ENCODE results near the gene CSF1. TPM values are rescaled to one million over a fixed set of nuclear protein-coding genes. Genes with fewer than 3 reads are reported as not detected.

CSF1 gene
- total RNA-seq, 1 donor from 2014 or later: 16.0 TPM

DNA sequence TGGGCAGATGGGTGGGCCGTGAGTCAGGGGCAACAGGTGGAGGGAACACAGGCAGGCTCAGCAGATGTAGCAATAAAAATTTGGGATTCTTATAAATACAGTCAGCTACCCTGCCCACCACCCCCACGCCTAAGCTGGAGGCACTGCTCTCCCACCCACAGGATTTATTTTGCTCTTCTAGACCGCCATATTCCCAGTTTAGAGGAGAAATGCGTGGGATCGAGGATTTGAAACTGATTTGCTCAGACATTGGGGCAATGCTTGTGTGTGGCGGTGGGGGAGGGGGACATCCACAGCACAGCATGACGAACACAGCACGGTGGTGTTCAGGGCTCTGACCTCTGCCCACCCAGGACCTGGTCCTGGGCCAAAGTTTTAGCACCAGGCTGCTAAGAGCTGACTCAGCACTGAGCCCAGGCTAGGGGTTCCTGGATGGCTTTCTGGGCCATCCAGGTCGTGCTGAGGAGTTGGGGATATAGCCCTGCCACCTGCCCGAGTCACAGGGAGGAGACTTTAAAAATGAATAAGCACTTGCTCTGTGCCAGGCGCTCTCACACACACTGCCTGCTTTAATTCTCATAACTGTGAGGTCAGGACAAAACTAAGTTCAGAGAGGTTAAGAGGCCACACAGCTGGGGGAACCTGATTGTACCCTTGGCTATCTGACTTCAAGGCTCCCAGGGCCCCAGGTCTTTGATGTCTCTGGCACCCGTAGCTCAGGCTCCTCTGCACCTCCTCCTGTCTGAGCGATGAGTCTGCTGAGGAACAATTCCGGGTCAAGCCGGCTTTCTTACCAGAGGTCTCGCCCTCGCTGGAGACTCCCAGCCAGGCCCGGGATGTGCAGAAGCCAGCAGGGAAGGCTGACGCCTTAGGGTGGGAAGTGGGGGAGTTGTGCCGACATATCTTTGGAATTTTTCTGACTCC is 29.4 kb upstream of the CSF1 start:
- ATAC-seq (ENCODE audit: poor library complexity) (no peak), DNase-seq (no peak)
- intact Hi-C loops (cut with DNase I): no loop called here

DNA sequence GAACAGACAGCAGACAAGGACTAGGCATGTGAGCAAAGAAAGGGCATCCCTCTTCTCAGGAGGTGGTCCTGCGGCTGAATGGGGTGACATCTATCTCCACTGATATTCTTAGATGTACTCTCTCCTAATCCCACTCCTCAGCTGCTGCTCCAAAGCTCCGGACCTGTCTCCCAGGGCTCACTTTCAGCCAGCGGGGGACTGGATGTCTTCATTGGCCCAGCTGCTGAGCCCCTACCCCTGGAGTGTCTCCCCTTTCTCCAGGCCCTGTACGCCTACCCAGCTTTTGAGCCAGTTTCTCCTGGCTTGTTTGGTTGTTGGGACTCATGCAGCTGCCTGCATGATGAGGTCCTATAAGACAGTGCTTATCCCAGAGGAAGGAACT is 28.8 kb upstream of the CSF1 start:
- no peak for ATAC-seq (ENCODE audit: poor library complexity)
- intact Hi-C loops (cut with DNase I): no loop called here
- DNase-seq: no peak

DNA sequence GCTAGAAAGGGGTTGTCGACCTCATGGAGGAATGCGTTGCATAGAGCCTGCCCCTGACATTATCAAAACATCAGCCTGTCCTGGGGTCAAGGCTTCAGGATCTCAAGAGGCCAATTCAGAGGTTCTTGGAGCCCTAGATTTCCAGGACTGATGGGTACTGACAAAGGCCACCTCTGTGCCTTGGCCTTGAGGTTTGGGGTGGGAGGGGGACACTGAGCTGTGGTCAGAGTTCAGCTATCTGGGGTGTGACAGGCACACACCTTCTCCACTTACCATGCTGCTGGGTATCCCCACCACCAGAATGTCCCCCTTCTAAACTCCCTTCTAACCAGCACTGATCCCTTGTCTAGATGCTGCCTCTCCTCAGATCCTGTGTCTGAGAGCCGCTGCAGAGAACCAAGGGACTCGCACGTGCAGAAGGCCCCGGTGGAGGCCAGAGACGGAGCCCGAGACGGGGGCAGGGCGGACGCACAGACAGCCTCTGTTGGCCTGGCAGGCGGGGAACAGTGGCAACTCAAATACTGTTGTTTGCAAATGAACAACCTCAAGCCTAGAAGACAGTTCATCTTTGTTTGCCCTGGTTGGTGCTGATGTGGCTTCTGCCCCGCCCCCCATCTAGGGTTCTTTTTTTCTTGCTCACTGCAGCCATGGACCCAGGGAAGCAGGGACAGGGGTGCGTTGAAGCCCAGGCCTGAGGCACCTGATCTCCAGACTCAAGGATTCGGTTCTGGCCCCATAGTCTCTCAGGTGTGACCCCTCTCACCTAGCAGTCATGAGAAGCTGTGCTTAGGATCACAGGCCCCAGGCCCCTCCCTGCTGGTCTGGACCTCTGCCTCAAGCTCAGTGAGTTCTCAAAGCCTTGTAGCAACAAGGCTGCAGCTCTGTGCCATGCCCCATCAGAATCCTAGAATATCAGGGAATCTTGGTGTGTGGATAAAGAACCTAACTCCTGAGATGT is 28.1 kb upstream of the CSF1 start:
- intact Hi-C loops (cut with DNase I): no loop called here
- ATAC-seq (ENCODE audit: poor library complexity) (no peak), DNase-seq (no peak)

DNA sequence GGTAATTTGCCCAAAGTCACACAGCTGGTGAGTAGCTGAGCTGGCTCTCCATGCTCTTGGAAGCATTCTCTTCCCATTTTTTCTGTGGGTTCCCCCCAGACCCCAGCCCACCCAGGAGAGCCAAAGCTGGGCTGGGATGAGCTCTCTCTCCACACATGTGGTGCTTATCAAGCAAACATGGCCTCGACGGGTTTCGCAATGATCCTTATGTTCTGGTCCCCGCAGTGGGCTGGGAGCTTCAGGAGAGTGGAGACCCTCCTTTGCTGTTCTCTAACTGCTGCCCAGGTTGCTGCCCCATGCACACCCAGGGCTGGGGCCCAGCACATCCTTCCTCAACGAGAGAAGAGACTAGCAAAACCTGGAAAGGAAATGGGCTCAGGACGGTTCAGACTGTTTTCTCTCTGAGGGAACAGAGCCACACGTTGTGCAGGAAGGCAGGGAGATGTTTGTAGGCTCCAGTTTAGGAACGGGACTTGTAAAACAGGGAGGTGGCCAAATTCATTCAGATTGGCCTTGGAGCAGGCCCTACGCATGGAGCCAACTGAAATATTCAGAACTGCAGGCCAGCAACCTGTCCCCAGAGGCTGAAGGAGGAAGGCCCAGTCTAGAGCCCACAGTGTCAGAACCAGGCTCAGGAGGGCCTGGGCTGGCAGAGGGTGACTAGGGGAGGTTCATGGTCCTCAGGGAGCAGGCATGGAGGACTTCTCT is 27.2 kb upstream of the CSF1 start:
- DNase-seq (peak; percentile 75), ATAC-seq (ENCODE audit: poor library complexity) (peak; percentile 82)
- intact Hi-C loops (cut with DNase I): no loop called here

DNA sequence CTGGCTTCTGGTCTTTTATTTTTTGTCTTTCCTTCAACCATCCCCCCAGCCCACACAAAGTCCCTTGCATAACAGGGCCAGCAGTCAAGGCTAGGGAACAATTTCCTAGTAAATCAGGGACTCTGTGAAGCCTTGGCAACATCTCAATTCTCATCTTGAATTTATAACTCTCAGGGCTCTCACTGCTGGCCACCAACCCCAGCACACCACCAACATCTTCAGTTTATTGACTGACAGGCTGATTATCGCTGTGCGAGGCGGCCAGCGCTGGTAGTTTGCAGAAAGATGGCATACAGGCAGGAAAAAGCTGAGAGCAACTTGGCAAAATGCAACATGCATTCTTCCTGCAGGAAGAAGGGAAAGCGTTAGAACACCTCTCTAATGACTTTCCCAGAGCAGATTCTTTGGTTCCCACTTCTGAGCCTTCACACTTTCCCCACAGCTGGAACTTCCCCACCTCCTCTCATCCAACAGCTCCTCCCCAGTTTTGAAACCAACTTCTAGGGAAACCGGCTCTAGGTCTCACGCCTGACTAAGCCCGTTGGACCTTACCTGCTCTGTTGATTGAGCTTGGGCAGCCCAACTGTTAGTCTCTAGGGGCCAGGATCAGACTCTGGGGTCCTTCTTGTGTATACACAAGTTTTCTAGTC is 26.3 kb upstream of the CSF1 start:
- DNase-seq (no peak), ATAC-seq (ENCODE audit: poor library complexity) (peak; percentile 28)
- intact Hi-C loops (cut with DNase I): no loop called here

DNA sequence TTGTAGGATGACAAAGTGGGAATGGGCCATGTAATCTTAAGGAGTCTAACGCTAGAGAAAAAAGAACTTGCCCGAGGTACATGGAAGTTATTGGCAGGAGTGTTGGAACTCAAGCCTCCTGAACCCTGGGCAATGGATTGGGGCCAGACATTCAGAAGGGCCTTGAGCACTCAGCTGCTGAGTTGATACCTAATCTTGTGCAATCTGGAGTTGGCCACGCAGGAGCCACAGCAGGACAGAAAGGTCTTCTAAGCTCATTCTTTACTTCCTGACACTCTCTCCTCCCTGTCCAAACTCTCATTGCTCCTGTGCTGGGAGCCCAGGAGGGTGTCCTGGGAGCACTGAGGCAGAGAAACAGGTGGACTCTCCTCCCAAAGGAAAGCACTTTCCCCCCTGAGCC is 25.1 kb upstream of the CSF1 start:
- intact Hi-C loops (cut with DNase I): no loop called here
- ATAC-seq (ENCODE audit: poor library complexity) (no peak), DNase-seq (no peak)

DNA sequence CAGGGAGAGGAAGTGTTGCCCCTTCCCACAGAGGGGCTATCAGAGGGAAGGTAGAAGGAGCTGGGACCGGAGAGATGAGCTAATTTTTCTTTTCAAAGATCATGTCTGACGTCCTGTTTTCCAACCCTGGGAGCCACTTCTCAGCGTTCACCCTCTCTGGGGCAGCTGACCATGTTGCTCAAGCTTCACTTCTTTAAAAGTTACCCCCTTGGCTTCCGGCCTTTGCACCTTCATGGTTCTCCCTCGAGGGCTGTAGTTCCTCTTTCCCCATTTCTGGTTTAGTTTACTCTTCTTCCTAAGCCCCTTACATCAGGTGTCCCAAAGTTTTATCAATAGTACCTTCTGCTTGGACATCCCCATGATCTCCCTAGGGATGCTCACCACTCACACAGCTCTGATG is 23.8 kb upstream of the CSF1 start:
- intact Hi-C loops (cut with DNase I): no loop called here
- ATAC-seq (ENCODE audit: poor library complexity): no peak
- no peak for DNase-seq

DNA sequence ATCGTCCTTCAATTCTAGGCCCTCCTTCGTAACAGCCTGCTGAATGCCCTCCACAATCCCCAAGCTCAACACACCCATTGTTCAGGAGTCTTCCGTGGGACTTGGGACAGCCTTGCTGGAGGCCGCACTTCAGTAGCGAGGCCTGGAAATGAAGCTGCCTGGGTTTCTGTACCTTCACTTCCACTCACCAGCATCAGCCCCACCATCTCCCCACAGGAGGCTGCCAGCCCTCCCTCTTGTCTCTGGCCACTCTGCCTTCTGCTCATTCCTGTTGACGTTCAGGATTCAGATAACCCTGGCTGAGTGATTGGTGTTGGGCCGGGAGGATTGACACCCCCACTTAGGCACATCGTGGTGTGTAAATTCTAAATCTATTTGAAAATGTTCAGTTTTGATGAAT is 23.4 kb upstream of the CSF1 start:
- ATAC-seq (ENCODE audit: poor library complexity): no peak
- DNase-seq: no peak

DNA sequence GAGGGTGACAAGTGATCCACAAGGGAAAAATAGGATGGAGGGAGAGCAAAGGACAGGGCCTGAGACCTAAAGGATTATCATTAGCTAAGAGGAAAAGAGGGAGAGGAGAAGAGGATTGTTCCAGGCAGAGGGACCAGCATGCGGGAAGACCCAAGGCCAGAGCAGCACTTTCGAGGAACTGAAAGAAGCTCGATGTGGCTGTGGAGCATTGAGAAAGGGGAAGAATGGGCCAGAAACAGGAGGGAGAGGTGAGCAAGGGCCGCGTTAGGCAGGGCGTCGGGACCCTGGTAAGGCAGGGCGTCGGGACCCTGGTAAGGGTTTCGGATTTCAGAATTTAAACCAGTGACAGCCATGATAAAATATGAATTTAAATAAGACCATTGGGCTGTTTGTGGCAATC is 22.8 kb upstream of the CSF1 start:
- ATAC-seq (ENCODE audit: poor library complexity) (no peak), DNase-seq (no peak)
- intact Hi-C loops (cut with DNase I): no loop called here

More for the DNA sequence above, 23.4 kb upstream of the CSF1 start:
- intact Hi-C loops (cut with DNase I): no loop called here

DNA sequence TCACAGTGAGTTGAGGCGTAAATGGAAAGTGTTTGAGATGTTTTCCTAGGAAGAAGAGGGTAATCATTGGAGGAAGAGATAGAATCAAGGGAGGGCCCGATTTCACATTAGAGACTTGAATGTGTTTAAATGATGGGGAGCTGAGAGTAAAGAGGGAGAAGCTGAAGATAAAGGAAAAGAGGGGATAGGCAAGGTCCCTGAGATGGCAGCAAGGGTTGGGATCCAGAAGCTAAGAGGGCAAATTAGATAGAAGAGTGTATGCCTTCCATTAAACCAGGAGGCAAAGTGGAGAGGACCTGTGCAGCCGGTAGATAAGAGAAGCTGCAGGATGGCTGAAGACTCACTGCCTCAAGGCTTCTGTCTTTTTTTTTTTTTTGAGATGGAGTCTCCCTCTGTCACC is 21.6 kb upstream of the CSF1 start:
- ATAC-seq (ENCODE audit: poor library complexity) (no peak), DNase-seq (no peak)
- intact Hi-C loops (cut with DNase I): no loop called here

DNA sequence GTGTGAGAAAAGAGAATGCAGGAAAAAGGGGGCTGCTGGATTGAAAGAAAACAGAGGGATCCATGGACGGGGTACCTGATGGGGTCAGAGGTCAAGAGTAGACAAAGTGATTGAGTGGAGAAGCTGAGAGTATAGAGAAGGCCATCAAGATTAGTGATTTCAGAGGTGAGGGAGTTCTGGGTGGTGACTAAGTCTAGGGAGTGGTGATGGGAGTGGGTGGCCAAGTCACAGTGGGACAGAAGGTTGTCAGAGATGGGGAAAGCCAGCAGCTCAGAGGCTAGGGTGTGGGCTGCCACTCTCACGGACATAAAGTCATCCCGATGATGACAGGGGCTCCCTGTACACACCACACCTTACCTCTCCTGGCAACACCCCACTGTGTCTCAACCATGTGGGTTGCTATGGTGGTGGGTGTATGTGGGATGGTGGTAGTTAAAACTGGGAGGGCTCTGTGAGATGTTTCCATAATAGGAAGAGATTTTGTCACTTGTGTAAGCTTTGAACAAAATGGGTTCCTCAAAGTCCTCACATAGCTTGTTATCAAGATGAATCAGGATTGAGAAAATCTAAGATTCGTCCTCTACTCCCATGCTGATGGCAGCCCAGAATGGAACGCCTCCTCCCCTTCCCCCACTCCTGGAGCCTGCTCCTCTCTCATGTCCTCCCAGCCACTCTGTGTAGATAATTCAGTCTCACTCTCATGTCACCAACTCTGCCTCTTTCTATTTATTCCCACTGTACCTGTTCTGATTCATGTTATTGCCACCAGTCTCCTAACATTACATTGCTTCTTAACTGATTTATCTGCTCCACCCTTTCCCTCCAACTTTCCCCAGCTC is 20.3 kb upstream of the CSF1 start:
- DNase-seq (no peak), ATAC-seq (ENCODE audit: poor library complexity) (peak; percentile 55)
- intact Hi-C loops (cut with DNase I): no loop called here

DNA sequence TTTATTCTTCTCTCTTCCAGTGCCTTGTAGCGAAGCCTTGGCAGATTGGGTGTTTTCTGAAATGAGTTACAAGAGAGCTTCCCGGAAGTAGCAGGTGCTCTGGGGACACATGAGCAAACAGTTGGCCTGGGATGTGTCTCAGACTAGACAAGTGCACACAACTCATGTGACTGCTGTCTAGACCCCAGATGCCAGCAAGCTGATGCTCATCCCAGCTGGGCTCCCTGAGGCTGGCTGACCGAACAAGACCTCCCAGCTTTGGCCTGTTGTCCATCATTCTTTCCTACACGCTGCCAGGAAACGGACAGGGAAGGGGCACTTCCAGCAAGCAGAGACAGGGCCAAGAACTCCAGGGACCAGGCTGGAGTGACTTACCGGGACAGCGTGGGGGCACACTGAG is 18.7 kb upstream of the CSF1 start:
- intact Hi-C loops (cut with DNase I): no loop called here
- no peak for ATAC-seq (ENCODE audit: poor library complexity)

DNA sequence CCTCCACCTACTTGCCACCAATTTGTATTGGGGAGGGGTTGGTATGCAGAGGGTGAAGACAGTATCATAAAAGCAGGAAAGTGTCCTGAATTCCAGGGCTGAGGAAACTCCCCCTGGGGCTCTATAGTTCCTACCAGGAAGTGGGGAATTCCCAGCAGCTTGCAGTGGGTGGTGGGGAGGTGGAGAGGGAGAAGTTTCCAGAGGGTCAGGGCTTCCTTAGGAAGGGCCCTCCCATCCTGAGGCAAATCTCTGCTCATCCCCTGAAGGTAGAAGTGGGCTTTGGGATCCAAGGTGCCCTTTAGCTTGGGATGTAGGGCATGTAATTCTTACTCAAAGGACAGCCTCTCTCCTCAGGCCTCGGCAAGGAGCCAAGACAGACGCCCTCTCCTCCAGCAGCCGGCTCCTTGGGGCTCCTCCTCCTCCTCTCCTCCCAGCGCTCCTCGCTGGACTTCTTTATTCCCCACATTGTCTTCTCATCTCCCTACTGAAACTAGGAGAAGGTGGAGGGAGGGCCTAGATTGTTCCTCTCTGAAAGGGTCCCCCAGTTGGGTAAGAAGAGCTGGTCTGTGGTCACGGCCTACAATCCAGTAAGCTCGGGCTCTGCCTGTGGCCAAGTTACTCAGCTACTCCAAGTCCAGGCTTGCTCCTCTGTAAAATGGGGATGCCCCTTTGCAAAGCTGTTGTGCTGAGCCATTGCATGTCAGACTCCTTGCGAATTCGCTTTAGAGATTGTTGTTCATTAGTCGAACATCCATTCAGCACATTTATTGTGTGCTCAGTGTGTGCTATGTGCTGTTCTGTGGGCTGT is 17.9 kb upstream of the CSF1 start:
- no peak for ATAC-seq (ENCODE audit: poor library complexity)
- intact Hi-C loops (cut with DNase I): no loop called here
- no peak for DNase-seq

More for the DNA sequence above, 18.7 kb upstream of the CSF1 start:
- DNase-seq: no peak

DNA sequence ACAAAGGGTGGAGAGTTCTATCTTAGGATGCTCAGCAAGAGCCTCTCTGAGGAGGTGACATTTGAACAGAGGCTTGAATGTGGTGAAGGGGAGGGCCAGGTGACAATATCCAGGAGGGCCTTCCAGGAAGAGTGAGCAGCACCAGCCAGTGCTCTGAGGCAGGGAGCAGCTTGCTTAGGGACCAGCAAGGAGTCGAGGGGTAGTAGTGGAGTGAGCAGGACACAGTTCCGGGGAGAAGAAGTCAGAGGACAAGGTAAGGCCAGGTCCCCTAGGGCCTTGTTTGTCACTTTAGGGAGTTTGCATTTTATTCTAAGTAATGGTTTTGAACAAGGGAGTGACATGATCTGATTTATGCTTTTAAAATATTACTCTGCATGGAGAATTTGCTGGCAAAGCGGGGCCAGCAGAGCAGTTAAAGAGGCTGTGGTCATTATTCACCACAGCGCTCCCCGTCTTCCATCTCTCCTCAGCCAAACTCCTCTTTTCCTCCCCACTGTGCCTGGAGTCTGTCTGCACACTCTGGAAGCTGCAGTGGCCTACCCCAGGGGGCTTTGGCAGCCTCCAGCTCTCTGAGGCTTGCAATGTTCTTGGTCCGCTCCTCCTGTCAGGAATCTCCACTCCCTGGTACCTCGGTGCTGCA is 17.0 kb upstream of the CSF1 start:
- DNase-seq (no peak), ATAC-seq (ENCODE audit: poor library complexity) (no peak)
- intact Hi-C loops (cut with DNase I): no loop called here

DNA sequence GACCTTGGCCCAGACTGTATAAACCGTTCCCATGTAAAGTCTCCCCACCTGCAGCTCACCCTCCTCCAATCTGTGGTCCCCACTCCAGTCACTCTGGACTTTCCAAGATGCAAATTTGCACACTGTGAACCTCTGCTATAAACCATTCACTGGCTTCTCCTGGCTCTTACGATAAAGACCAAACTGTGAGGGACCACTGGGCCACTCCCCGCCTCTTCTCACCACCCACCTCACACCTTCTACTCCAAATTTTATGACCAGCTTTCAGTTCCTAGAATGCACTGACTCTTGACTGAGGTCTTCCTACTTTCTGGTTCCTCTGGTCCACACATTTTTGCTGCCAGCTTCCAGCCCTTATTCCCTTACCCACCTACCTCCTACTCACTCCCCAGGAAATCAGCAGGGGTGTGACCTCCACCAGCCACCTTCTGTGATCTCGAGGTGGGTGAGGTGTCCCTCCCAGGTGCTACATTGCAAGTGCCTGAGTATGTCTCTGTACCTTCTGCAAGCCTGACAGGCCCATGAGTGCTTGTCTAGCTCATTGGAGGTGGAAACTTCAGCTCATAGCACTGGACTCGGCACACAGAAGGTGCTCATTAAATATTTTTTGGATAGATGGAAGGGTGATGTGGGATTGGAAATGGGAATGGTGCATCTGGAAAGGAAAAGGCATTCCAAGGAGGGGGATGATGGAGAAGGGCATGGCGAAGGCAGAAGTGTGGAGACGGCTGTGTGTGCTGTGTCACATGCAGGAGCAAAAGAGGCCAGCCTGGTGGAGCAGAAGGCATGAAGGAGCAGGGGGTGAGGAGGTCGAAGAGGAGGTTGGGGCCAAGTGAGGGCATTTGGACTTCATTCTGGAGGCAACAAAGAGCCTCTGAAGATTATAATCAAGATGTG is 15.6 kb upstream of the CSF1 start:
- DNase-seq (no peak), ATAC-seq (ENCODE audit: poor library complexity) (no peak)
- intact Hi-C loops (cut with DNase I): no loop called here

Measured in Right ventricle myocardium superior (tissue), 1 donor.